GM18508 (cell line): ENCODE data around the gene IL10RB.
"Not testable (repeated sequence)": the region's sequence is repeated elsewhere in the genome, so short reads cannot be mapped to it uniquely, and the experiment has no call there.

Experiments
- ATAC-seq: cut with Tn5 transposase; IDR thresholded peaks from one replicate; pipeline ENCODE4 v1.9.1; 2021; ENCODE audit warnings: moderate number of reproducible peaks; ENCODE audit not compliant: insufficient read depth, unreplicated experiment

IL10RB gene

DNA sequence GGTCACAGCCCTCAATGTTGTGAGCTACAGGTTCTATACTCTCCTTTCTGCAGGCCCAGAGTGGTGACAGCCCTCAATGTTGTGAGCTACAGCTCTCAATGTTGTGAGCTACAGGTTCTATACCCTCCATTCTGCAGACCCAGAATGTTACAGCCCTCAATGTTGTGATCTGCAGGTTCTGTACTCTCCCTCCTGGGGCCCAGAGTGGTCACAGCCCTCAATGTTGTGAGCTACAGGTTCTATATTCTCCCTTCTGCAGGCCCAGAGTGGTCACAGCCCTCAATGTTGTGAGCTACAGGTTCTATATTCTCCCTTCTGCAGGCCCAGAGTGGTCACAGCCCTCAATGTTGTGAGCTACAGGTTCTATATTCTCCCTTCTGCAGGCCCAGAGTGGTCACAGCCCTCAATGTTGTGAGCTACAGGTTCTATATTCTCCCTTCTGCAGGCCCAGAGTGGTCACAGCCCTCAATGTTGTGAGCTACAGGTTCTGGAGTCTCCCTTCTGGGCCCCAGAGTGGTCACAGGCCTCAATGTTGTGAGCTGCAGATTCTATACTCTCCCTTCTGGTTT is 26.5 kb upstream of the IL10RB start:
- not testable (repeated sequence) for ATAC-seq

DNA sequence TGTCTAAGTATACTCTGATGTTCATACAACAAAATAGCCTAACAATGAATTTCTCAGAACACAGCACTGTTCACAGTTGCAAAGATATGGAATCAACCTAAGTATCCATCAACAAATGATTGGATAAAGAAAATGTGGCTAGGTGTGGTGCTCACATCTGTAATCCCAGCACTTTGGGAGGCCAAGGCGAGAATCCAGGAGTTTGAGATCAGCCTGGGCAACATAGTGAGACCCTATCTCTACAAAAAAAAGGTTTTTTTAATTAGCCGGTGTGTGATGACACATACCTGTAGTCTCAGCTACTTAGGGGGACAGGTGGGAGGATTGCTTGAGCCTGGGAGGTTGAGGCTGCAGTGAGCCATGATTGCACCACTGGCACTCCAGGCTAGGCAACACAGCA is 25.8 kb upstream of the IL10RB start:
- no peak for ATAC-seq

DNA sequence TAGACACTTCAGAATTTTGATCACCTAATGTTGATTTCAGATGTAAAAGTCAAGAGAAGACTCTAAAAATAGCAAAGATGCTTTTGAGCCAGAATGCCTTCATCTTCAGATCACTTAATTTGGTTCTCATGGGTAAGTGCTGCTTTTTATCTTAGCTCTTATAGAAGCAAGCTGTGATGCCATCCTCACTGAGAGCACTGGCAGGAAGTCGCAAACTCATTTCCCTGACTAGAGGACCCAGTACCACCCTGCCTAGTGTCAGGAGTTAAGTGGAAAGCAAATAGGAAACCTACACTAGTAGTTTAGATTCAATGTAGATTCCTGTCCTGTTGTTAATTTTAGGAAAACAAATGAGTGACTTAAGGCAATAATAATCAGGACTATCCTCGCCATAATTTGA is 24.3 kb upstream of the IL10RB start:
- no peak for ATAC-seq

DNA sequence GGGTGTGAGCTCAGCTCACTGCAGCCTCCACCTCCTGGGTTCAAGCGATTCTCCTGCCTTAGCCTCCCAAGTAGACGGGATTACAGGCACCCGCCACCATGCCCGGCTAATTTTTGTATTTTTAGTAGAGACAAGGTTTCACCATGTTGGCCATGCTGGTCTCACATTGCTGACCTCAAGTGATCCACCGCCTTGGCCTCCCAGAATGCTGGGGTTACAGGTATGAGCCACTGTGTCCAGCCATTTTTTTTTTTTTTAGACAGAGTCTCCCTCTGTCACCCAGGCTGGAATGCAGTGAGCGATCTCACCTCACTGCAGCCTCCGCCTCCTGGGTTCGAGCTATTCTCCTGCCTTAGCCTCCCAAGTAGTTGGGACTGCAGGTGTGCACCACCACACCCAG is 23.3 kb upstream of the IL10RB start:
- not testable (repeated sequence) for ATAC-seq

DNA sequence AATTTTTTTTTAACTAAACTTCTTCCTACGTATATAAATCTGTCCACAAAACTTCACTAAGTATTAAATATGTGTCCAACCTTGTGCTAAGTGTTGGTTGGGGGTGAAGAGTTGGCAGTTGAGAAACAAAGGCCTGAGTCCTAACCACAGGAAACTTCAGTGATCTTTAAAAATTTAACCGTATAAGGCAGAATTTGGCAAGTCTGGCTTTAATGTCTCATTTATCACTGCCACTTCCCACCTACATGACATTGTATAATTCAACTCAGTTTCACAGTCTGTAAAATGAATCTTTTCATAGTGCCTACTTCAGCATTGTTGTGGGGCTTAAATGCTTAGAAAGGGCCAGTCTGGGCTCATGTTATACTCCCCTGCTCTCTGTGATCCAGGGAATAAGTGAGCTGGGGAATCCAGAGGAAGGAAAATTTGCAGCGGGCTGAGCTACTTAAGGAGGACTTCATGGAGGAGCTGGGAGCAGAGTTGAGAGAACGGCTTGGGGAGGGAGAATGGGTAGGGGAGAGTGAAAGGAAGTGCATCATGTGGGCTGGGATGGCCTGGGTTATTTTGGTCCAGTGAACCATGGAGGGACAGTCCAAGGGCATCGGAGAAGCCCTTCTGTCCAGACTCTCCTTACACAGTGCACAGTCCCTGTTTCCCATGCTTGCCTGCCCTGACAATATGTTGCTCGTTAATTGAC is 21.9 kb upstream of the IL10RB start:
- ATAC-seq, result no peak

DNA sequence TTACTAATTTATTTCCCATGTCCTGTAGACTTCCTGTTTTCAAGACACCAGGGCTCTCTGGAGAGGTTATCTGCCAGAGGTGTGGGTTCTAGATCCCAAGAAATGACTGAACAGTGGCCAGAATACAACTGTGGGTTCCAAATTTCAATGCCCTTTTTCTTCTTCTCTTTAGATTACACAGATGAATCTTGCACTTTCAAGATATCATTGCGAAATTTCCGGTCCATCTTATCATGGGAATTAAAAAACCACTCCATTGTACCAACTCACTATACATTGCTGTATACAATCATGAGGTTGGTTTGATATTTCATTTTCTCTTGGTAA is 21.4 kb upstream of the IL10RB start:
- no peak for ATAC-seq

DNA sequence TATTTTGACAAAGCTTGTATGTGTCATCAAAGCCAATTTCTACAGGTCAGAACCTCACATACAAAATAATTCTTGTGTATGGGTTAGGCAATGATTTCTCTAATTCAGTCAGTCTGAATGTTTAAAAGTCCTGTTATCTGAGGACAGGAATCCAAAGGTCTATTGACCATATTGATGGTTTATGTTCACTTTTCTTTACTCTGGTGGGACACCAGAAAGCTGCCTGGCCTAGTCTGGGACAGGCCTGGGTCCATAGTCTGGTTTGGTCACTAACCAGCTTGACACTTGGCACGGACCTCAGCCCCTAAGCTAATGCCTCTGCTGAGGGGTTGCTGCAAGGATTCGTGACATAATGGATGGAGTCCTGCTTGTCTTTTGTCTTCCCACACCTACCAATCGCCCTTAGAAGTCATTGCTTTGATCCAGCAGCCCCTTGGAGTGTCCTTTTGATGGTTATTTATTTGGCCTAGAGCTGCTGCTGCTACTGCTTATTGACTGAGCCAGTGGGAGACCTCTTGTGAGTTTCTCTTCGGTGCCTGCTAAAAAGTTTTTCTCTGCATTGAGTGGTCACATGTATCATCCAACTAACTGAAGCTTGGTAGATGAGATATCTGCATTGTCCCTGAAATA is 20.8 kb upstream of the IL10RB start:
- no peak for ATAC-seq

DNA sequence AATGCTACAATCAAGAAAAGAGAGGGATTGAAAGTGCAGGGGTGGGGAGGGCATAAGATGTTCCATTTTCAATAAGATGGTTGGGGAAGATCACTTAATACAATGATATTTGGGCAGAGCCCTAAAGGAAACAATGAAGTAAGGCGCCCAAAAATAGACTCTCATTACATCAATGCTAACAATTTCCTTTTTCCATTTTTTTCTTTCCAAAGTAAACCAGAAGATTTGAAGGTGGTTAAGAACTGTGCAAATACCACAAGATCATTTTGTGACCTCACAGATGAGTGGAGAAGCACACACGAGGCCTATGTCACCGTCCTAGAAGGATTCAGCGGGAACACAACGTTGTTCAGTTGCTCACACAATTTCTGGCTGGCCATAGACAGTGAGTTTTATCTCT is 19.7 kb upstream of the IL10RB start:
- ATAC-seq, result no peak

DNA sequence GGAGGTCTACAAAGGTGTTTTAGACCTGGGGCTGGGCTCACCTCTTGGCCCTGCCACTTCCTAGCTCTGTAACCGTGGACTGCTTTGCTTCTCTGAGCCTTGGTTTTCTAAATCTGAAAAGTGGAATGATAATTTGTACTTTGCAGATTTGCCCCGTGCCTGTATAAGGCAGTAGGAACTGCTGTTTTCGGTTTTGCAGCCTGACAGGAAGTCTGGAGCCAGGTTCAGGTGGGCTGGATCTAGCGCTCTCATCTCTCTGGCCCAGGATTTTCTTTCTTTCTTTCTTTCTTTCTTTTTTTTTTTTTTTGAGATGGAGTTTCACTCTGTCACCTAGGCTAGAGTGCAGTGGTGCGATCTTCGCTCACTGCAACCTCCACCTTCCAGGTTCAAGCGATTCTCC is 19.2 kb upstream of the IL10RB start:
- no peak for ATAC-seq

DNA sequence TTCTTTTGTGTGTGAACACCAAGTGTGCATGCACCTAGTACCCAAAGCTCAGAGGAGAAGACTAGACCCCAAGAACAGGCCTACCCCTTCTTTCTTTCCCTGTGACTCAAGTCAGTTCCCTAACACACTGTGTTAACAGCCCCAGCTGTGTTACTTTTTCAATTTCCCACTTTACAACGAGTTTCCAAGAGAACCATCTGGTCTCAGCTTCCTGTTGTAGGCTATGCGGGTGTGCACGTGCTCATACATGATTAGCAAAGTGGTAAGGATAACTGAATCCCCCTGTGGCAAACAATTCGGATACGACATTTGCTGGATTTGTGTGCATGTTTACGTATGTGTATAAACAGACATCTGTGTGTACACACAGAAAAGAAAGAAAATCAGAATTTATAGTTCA is 18.6 kb upstream of the IL10RB start:
- ATAC-seq, result no peak

DNA sequence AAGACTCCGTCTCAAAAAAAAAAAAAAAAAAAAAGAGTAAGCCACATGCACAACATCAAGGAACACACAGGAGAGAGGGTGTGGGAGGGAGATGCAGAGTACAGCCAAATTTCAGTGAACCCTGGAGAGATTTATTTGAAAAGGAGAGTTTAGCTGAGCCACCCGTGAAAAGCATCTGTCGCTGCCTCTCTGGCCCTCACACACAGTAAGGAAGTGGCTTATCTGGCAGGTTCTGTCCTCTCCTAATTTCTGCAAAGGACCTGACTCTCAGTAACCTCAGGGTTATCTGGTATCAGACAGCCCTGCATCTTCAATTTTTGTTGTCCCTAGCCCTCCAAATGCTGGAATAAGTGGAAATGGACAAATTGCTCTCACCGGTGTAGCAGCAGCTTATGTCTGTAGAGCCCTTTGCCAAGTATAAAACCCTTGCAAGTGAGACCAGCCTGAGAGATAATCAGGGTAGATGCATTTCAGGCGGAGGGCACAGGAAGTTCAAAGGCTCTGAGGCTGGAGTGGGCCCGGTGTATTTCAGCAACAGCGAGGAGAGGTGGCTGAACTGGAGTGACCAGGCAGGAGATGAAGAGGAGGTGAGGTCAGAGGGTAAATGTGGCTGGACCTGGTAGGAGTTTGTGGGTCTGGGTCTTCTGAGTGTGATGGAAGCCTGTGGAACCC is 16.7 kb upstream of the IL10RB start:
- ATAC-seq, result no peak

DNA sequence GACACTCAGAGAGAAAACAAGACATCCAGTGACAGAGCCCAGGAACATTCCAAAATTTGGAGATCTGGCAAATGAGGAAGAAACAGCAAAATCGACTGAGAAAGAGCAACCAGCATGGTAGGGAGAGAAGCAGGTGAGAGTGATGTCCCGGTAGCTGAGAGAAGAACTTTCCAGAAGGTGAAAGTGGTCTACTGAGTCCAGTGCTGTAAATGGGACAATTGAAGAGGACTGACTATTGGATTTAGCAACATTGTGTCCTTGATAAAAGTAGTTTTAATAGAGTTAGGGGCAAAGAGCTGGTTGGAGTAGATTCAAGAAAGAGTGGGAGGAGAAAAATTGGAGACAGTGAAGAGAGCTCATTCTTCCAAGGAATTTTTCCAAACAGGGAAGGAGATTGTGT is 15.0 kb upstream of the IL10RB start:
- ATAC-seq, result no peak

DNA sequence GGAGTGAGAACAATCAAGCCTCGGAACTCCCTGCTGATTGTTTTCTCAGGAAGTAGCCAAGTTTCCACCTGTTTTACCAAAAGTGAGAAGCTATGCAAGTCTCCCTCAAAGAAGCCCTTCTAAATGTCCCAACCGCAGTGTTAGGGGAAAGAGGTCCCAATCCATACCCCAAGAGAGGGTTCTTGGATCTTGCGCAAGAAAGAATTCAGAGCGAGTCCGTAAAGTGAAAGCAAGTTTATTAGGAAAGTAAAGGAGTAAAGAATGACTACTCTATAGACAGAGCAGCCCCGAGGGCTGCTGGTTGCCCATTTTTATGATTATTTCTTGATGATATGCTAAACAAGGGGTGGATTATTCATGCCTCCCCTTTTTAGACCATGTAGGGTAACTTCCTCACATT is 12.8 kb upstream of the IL10RB start:
- not testable (repeated sequence) for ATAC-seq

DNA sequence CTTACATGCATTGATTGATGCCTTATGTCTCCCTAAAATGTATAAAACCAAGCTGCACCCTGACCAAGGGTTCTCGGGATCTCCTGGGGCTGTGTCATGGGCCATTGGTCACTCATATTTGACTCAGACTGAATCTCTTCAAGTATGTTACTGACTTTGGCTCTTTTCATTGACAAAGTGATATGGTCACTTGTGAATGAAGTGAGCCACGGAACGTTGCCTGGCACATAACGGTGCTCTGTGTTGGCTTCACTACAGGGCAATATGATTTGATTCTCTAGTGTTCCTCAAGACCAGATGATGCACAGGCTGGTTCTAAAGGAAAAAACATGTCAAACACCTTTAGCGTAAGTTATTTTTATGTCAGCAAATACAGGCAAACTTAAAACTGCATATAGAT is 11.4 kb upstream of the IL10RB start:
- ATAC-seq, result no peak

DNA sequence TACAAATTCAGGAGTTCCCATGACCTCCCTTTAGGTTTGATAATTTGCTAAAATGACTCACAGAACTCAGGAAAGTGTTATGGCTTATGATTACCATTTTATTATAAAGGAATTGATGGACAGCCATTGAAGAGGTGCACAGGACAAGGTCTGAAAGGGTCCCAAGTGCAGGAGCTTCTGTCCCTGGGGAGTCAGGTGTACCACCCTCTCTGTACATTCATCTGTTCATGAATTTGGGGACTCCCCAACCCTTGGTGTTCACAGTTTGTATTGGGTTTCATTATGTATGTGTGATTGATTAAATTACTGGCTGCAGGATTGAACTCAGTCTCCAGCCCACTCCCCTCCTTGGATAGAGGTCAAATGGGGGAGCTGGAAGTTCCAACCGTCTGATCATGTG is 10.8 kb upstream of the IL10RB start:
- ATAC-seq, result no peak

DNA sequence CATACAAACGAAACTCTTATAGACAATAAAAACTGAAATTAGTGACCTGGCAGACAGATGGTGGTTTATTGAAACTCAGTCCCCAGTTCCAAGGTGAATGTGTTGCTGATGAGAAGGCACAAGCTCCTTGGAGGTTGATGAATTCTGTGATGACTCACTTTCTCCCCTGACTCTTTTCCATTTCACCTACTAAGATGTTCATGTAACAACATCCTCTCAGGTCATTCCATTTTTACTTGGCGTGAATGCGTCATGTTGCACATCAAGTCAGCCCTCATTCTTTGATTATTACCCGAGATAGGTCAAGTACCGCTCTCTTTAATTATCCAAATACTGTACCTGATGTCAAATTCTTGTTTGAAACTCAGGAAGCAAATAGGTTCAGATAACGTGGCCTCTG is 10.1 kb upstream of the IL10RB start:
- no peak for ATAC-seq

DNA sequence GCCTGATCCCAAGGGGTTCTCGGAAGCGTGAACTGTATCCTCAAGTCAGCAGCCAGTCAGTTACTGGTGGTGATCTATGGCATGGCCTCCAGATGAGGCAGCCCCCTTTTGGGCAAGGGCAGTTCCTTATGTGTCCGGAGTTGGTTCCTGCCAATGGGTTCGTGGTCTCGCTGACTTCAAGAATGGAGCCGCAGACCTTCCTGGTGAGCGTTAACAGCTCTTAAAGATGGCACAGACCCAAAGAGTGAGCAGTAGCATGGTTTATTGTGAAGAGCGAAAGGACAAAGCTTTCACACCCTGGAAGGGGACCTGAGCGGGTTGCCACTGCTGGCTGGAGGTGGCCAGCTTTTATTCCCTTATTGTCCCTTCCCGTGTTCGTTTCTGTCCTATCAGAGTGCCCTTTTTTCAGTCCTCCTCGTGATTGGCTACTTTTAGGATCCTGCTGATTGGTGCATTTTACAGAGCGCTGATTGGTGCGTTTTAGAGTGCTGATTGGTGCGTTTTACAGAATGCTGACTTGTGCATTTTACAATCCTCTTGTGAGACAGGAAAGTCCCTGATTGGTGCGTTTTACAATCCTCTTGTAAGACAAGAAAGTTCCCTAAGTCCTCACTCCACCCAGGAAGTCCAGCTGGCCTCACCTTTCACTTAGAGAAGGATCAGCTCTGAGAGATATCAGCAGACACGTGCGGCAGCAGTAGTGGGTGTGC is 8.9 kb upstream of the IL10RB start:
- ATAC-seq, result no peak

DNA sequence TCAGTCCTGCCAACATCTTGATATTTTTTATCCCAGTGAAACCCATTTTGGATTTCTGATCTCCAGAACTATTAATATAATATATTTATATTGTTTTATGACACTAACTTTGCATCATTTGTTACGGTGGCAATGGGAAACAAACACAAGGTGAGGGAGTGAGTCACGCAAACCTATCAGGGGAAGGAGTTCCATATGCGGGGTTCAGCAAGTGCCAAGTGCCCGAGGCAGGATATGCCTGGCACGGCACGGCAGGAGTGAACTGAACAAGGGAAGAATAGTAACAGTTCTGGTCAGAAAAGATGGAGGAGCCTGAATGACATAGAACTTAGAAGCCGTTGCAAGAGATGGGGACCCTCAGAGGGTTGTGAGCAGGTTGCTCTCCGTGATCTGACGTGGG is 7.7 kb upstream of the IL10RB start:
- no peak for ATAC-seq

DNA sequence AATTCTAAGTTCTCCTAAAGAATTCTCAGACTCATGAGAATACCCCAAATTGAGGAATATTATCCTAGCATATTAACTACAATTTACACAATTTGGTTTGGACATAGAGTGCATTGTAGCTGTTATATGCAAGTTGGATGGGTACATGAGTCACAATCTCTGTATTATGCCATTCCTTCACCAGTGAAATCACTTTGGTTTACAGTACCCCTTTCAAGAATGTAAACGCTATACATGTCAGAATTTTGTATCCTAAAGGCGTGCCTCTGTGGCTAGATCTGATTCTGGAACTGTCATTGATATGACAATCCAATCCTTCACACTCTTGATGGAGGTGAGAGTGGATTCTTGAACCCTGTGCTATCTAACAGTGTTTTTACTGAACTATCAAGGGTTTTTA is 6.7 kb upstream of the IL10RB start:
- no peak for ATAC-seq

DNA sequence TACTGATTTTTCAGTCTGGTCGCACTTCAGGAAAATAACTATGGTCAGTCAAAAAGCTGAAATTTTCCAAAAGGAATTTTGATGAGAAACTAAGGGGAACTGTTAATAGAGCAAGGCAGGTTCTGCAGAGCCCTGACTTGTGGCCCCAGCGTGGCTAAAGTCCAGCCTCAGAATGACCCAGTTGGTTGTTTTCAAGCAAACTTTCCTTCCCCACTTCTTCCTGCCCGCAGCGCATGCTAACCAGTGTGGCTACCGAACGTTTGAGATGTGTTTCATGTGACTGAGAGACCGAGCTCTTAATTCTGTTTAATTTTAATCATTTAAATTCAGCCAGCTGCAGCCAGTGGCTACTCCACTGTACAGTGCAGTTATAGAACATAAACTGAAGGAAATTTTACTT is 6.2 kb upstream of the IL10RB start:
- no peak for ATAC-seq

DNA sequence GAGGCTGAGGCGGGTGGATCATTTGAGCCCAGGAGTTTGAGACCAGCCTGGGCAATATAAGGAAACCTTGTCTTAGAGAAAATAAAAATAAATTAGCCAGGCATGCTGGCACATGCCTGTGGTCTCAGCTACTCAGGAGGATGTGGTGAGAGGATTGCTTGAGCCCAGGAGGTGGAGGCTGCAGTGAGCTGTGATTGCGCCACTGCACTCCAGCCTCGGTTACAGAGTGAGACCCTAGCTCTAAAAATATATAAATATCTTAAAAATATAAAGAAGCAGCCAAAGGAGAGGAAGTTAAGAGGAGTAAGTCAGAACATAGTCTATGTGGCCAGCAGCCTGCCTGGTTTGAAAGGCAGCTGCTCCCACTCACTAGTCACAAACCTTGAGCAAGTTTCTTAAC is 4.5 kb upstream of the IL10RB start:
- ATAC-seq, result no peak
